ENCODE results near the gene LIN54. TPM values are rescaled to one million over a fixed set of nuclear protein-coding genes. Genes with fewer than 3 reads are reported as not detected.

The LIN54 gene
- polyA plus RNA-seq, 1 of the 3 experiments (the other 2 are of a cell fraction) = 6.4 TPM

DNA sequence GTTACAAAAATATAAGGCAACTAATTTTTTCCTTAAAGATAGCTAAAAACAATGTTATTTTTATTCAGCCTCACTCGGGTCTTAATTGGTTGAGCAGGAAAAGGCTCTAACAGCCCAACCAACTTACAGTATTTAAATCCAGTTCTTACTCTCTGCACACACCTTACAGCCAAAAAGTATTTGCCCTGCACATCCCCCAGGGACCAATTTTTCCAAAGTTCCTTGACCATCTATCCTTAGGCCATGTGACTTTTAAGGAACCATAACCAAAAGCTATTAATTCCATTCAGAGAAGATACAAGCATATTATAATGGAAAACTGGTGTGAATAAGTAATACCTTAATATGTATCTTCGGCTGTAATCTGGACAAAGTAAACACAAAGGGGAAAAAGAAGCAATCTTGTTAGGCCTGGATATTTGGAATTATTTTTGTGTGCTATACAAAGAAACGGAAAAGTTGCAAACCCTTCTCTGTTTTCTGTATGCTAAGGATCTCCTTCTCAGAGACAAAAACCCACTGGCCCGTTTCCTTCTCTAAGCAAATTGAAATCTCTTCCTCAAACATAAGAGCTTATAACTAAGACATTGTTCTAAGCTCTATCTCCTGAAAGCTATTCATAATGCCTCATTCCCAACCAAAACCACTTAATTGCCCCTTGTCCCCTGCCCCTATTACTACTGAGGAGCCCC, 111.1 kb downstream of the LIN54 start:
- Histone ChIP-seq H2AFZ (ENCODE audit: low read depth) (peak overlapping the region; percentile 58; the same call in 1 of the 2 replicates), H3K9ac (peak overlapping the region; percentile 87), H3K36me3 (replicated peaks in 1 of 2; ENCODE audit: control insufficient read depth in 1 of 2, insufficient read depth in 2 of 2, low read length in 1 of 2) (peaks cover 25 to 34% of the 10 kb centered on the region in 2 experiments), H3K27me3 (ENCODE audit: insufficient read depth) (no peaks in the 10 kb centered on the region), H3F3A (replicated peaks; ENCODE audit: insufficient read depth) (peaks cover 41% of the 10 kb centered on the region), H3K9me3 (no peaks in the 10 kb centered on the region), H3K4me2 (peak overlapping the region; percentile 83), H3K9me2 (no peaks in the 10 kb centered on the region), H3K4me3 (ENCODE audit: low read depth in 2 of 2, low read length in 1 of 2) (peak overlapping the region; percentile 81 to 97), H4K20me1 (ENCODE audit: insufficient read depth) (peaks cover 11% of the 10 kb centered on the region; the same call in 1 of the 2 replicates), H3K79me2 (ENCODE audit: insufficient read depth) (peaks cover 83% of the 10 kb centered on the region), H3K4me1 (ENCODE audit: control insufficient read depth in 1 of 2, insufficient read depth in 2 of 2, low read depth in 1 of 2, low read length in 1 of 2) (peaks cover 5 to 8% of the 10 kb centered on the region in 2 experiments; a peak in 3 of 4 replicates), H3K27ac (ENCODE audit: low read depth in 2 of 2, low read length in 1 of 2) (peak overlapping the region; percentile 96 to 98)
- CTCF ChIA-PET = interaction anchor here (0.6 to 1.7 kb wide), 4 partner anchors 12 to 103 kb away, joined by 3 to 5 read pairs (median 4); no protein-coding TSS in a partner anchor
- TF ChIP-seq MXI1 (IDR thresholded peaks at IDR 0.05; ENCODE audit: low read depth, low read length) (no peak), RCOR1 (IDR thresholded peaks at IDR 0.05; ENCODE audit: low read length) (no peak), CHD2 (IDR thresholded peaks at IDR 0.05; ENCODE audit: low read length, partially characterized antibody) (no peak), FOXM1 (IDR thresholded peaks at IDR 0.05; ENCODE audit: low read depth) (no peak), TEAD4 (IDR thresholded peaks at IDR 0.05; ENCODE audit: borderline replicate concordance, insufficient read depth) (no peak), GABPA (IDR thresholded peaks at IDR 0.05; ENCODE audit: low read depth) (no peak), USF1 (IDR thresholded peaks at IDR 0.05; ENCODE audit: borderline replicate concordance, low read depth) (no peak), SIN3A (IDR thresholded peaks at IDR 0.05; ENCODE audit: borderline replicate concordance, low read depth, low read length) (no peak), FOXJ3 (CRISPR knock-in tag; IDR thresholded peaks at IDR 0.05) (no peak), NFIC (IDR thresholded peaks at IDR 0.05; ENCODE audit: borderline replicate concordance) (no peak), RAD21 (IDR thresholded peaks at IDR 0.05; ENCODE audit: low read length) (no peak)
- TF ChIP-seq, protein P1, sequence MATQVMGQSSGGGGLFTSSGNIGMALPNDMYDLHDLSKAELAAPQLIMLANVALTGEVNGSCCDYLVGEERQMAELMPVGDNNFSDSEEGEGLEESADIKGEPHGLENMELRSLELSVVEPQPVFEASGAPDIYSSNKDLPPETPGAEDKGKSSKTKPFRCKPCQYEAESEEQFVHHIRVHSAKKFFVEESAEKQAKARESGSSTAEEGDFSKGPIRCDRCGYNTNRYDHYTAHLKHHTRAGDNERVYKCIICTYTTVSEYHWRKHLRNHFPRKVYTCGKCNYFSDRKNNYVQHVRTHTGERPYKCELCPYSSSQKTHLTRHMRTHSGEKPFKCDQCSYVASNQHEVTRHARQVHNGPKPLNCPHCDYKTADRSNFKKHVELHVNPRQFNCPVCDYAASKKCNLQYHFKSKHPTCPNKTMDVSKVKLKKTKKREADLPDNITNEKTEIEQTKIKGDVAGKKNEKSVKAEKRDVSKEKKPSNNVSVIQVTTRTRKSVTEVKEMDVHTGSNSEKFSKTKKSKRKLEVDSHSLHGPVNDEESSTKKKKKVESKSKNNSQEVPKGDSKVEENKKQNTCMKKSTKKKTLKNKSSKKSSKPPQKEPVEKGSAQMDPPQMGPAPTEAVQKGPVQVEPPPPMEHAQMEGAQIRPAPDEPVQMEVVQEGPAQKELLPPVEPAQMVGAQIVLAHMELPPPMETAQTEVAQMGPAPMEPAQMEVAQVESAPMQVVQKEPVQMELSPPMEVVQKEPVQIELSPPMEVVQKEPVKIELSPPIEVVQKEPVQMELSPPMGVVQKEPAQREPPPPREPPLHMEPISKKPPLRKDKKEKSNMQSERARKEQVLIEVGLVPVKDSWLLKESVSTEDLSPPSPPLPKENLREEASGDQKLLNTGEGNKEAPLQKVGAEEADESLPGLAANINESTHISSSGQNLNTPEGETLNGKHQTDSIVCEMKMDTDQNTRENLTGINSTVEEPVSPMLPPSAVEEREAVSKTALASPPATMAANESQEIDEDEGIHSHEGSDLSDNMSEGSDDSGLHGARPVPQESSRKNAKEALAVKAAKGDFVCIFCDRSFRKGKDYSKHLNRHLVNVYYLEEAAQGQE (IDR thresholded peaks at IDR 0.05; ENCODE audit: low read depth, low read length) = no peak
- TF ChIP-seq, protein P2, sequence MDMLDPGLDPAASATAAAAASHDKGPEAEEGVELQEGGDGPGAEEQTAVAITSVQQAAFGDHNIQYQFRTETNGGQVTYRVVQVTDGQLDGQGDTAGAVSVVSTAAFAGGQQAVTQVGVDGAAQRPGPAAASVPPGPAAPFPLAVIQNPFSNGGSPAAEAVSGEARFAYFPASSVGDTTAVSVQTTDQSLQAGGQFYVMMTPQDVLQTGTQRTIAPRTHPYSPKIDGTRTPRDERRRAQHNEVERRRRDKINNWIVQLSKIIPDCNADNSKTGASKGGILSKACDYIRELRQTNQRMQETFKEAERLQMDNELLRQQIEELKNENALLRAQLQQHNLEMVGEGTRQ (IDR thresholded peaks at IDR 0.05; ENCODE audit: borderline replicate concordance, low read depth, low read length) = no peak
- TF ChIP-seq, protein P3, sequence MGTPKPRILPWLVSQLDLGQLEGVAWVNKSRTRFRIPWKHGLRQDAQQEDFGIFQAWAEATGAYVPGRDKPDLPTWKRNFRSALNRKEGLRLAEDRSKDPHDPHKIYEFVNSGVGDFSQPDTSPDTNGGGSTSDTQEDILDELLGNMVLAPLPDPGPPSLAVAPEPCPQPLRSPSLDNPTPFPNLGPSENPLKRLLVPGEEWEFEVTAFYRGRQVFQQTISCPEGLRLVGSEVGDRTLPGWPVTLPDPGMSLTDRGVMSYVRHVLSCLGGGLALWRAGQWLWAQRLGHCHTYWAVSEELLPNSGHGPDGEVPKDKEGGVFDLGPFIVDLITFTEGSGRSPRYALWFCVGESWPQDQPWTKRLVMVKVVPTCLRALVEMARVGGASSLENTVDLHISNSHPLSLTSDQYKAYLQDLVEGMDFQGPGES (IDR thresholded peaks at IDR 0.05; ENCODE audit: low read depth, low read length) = no peak
- TF ChIP-seq, protein P4, sequence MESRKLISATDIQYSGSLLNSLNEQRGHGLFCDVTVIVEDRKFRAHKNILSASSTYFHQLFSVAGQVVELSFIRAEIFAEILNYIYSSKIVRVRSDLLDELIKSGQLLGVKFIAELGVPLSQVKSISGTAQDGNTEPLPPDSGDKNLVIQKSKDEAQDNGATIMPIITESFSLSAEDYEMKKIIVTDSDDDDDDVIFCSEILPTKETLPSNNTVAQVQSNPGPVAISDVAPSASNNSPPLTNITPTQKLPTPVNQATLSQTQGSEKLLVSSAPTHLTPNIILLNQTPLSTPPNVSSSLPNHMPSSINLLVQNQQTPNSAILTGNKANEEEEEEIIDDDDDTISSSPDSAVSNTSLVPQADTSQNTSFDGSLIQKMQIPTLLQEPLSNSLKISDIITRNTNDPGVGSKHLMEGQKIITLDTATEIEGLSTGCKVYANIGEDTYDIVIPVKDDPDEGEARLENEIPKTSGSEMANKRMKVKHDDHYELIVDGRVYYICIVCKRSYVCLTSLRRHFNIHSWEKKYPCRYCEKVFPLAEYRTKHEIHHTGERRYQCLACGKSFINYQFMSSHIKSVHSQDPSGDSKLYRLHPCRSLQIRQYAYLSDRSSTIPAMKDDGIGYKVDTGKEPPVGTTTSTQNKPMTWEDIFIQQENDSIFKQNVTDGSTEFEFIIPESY (IDR thresholded peaks at IDR 0.05; ENCODE audit: borderline replicate concordance, low read depth) = no peak
- POLR2A ChIA-PET = interaction anchor here (1.5 to 1.9 kb wide), 3 partner anchors 14 to 470 kb away, joined by 3 to 11 read pairs (median 5); partner anchors contain the start of genes COPS4 and HNRNPDL
- WGBS (ENCODE audit: low lambda C conversion rate) = 2% methylated on average over 4 of the region's 4 CpGs
- DNase-seq = no peak
